PC-3 (cell line): ENCODE results near the gene NCL.

Source experiments
- EZH2 ChIP-seq: fragments of 300-600 bp; sonication (generic); IDR thresholded peaks from one replicate; pipeline ENCODE4 v1.6.1; 2017; ENCODE audit warnings: antibody characterized with exemption, mild to moderate bottlenecking, low read length; ENCODE audit not compliant: unreplicated experiment
- EZH2phosphoT487 ChIP-seq: fragments of 300-600 bp; sonication (generic); IDR thresholded peaks from 2 replicates; pipeline ENCODE4 v1.6.1; 2018; ENCODE audit warnings: mild to moderate bottlenecking, antibody characterized with exemption, low read length, borderline replicate concordance
- TF ChIP-seq, protein P1 (sequence below): fragments of 300-600 bp; sonication (generic); conservative IDR thresholded peaks from 2 replicates; pipeline ENCODE4 v1.5.1; 2017; ENCODE audit warnings: antibody characterized with exemption, low read depth, mild to moderate bottlenecking, low read length

DNA sequence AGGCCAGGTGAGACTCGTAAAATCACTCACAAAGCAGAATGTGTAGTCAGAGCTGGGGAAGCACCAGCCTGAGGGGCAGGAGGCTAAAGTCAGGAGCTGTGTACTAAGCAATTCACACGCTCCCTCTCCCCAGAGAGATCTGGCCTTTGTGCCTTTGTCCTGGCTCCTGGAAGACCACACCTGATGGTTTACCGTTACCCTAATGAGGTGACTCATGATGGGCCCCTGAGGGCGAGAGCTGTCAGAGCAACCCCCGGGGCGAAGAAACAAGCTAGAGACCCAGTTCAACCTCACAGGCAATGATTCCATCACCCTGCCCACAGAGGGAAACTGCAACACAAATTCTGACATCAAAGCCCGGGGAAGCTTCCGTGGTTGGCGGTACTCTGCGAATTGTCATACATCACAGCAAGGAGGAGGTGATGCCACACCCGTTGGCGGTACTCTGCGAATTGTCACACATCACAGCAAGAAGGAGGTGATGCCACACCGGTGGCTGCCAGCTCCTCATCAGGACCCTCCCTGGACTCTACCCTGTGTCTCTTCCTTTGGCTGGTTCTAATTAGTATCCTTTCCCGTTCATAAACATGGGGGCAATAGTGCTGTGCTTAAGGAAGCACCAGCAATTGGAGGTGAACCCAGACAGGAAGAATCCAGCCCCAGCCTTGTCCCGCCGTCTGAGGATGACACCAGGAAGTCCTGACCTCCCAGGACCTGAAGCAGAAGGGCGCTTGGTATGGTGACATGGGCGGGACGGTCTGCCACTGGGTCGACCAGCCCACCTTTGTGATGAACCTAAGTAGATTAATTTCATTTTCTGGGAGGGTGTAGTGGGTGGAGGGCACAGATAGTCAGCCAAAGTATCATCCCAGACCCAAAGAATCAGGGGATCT, 38.2 kb downstream of the NCL start:
- TF ChIP-seq, protein P1, sequence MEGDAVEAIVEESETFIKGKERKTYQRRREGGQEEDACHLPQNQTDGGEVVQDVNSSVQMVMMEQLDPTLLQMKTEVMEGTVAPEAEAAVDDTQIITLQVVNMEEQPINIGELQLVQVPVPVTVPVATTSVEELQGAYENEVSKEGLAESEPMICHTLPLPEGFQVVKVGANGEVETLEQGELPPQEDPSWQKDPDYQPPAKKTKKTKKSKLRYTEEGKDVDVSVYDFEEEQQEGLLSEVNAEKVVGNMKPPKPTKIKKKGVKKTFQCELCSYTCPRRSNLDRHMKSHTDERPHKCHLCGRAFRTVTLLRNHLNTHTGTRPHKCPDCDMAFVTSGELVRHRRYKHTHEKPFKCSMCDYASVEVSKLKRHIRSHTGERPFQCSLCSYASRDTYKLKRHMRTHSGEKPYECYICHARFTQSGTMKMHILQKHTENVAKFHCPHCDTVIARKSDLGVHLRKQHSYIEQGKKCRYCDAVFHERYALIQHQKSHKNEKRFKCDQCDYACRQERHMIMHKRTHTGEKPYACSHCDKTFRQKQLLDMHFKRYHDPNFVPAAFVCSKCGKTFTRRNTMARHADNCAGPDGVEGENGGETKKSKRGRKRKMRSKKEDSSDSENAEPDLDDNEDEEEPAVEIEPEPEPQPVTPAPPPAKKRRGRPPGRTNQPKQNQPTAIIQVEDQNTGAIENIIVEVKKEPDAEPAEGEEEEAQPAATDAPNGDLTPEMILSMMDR: no peak
- TF ChIP-seq EZH2 (no peak), EZH2phosphoT487 (no peak)
